ENCODE results near the gene SHISAL2A. TPM values are rescaled to one million over a fixed set of nuclear protein-coding genes. Genes with fewer than 3 reads are reported as not detected.

SHISAL2A gene
- total RNA-seq, 2 experiments from 2014 or later: 27.9 to 28.8 TPM

GRCh38 chr1:52653207-52653849, 20.4 kb downstream of the SHISAL2A start:
- no peak for ATAC-seq (ENCODE audit: low read depth)
- POLR2A ChIA-PET: interaction anchor here (0.6 kb wide), 1 partner anchor 27 kb away, joined by 4 read pairs; no protein-coding TSS in a partner anchor
- H3K27ac Mint-ChIP-seq: no peak overlapping the region

GRCh38 chr1:52654063-52654462, 21.1 kb downstream of the SHISAL2A start:
- Mint-ChIP-seq H3K4me3 (no peak overlapping the region), H3K4me1 (peaks cover 8% of the 10 kb centered on the region), H3K36me3 (peaks cover 22% of the 10 kb centered on the region), H3K27ac (no peak overlapping the region), H3K27me3 (no peaks in the 10 kb centered on the region), H3K9me3 (no peaks in the 10 kb centered on the region)
- no peak for DNase-seq
- no peak for ATAC-seq (ENCODE audit: low read depth)
- POLR2A ChIA-PET: no interaction called here

More at GRCh38 chr1:52653207-52653849, 20.4 kb downstream of the SHISAL2A start:
- Mint-ChIP-seq H3K9me3 (no peaks in the 10 kb centered on the region), H3K36me3 (peaks cover 23% of the 10 kb centered on the region), H3K27me3 (no peaks in the 10 kb centered on the region), H3K4me3 (no peak overlapping the region), H3K4me1 (peaks cover 3% of the 10 kb centered on the region)
- no peak for DNase-seq

GRCh38 chr1:52657702-52658101, 24.7 kb downstream of the SHISAL2A start:
- H3K4me1 Mint-ChIP-seq: peaks cover 12% of the 10 kb centered on the region

GRCh38 chr1:52658795-52659194, 25.8 kb downstream of the SHISAL2A start:
- Mint-ChIP-seq H3K27me3 (no peaks in the 10 kb centered on the region), H3K9me3 (no peaks in the 10 kb centered on the region), H3K4me1 (peaks cover 12% of the 10 kb centered on the region), H3K36me3 (peaks cover 10% of the 10 kb centered on the region), H3K4me3 (no peak overlapping the region), H3K27ac (no peak overlapping the region)
- no peak for DNase-seq
- POLR2A ChIA-PET: interaction anchor here (1.3 to 2.4 kb wide), 2 partner anchors 22 to 26 kb away, joined by 4 to 8 read pairs; partner anchors contain the start of gene SHISAL2A
- peak; percentile 64 for ATAC-seq (ENCODE audit: low read depth)

More at GRCh38 chr1:52657702-52658101, 24.7 kb downstream of the SHISAL2A start:
- Mint-ChIP-seq H3K27ac (no peak overlapping the region), H3K9me3 (no peaks in the 10 kb centered on the region), H3K27me3 (no peaks in the 10 kb centered on the region), H3K4me3 (no peak overlapping the region), H3K36me3 (peaks cover 14% of the 10 kb centered on the region)
- POLR2A ChIA-PET: interaction anchor here (2.4 kb wide), 1 partner anchor 21 kb away, joined by 8 read pairs; no protein-coding TSS in a partner anchor
- DNase-seq (no peak), ATAC-seq (ENCODE audit: low read depth) (no peak)

GRCh38 chr1:52659356-52659755, 26.4 kb downstream of the SHISAL2A start:
- Mint-ChIP-seq H3K4me1 (peaks cover 12% of the 10 kb centered on the region), H3K4me3 (no peak overlapping the region), H3K9me3 (no peaks in the 10 kb centered on the region), H3K27ac (peak overlapping the region; percentile 34), H3K27me3 (no peaks in the 10 kb centered on the region), H3K36me3 (peaks cover 10% of the 10 kb centered on the region)
- peak; percentile 57 for ATAC-seq (ENCODE audit: low read depth)
- POLR2A ChIA-PET: interaction anchor here (0.6 to 2.4 kb wide), 4 partner anchors 22 to 108 kb away, joined by 3 to 8 read pairs (median 4); partner anchors contain the start of gene SHISAL2A
- no peak for DNase-seq

GRCh38 chr1:52659851-52660596, 27.1 kb downstream of the SHISAL2A start:
- POLR2A ChIA-PET: interaction anchor here (0.6 to 2.4 kb wide), 4 partner anchors 23 to 109 kb away, joined by 3 to 8 read pairs (median 4); partner anchors contain the start of gene SHISAL2A
- no peak overlapping the region for H3K4me3 Mint-ChIP-seq
- ATAC-seq (ENCODE audit: low read depth) (no peak), DNase-seq (no peak)
- peaks cover 12% of the 10 kb centered on the region for H3K4me1 Mint-ChIP-seq
- H3K9me3 Mint-ChIP-seq: no peaks in the 10 kb centered on the region
- H3K27ac Mint-ChIP-seq: peak overlapping the region; percentile 1
- no peaks in the 10 kb centered on the region for H3K27me3 Mint-ChIP-seq
- peaks cover 10% of the 10 kb centered on the region for H3K36me3 Mint-ChIP-seq

- DNase-seq (no peak), ATAC-seq (ENCODE audit: low read depth) (no peak)
- Mint-ChIP-seq H3K4me3 (no peak overlapping the region), H3K27me3 (no peaks in the 10 kb centered on the region), H3K4me1 (peaks cover 11% of the 10 kb centered on the region), H3K27ac (no peak overlapping the region), H3K9me3 (no peaks in the 10 kb centered on the region), H3K36me3 (peaks cover 7% of the 10 kb centered on the region)
- POLR2A ChIA-PET: no interaction called here
Observed at GRCh38 chr1:52660807-52661206, 27.8 kb downstream of the SHISAL2A start.

- Mint-ChIP-seq H3K4me1 (peaks cover 14% of the 10 kb centered on the region), H3K9me3 (no peaks in the 10 kb centered on the region), H3K36me3 (no peaks in the 10 kb centered on the region), H3K4me3 (no peak overlapping the region), H3K27ac (no peak overlapping the region), H3K27me3 (no peaks in the 10 kb centered on the region)
- POLR2A ChIA-PET: no interaction called here
- ATAC-seq (ENCODE audit: low read depth) (no peak), DNase-seq (no peak)
Observed at GRCh38 chr1:52662645-52663313, 29.8 kb downstream of the SHISAL2A start.

GRCh38 chr1:52663716-52664115, 30.7 kb downstream of the SHISAL2A start:
- Mint-ChIP-seq H3K27me3 (no peaks in the 10 kb centered on the region), H3K36me3 (no peaks in the 10 kb centered on the region), H3K4me3 (no peak overlapping the region), H3K9me3 (no peaks in the 10 kb centered on the region), H3K4me1 (peaks cover 11% of the 10 kb centered on the region), H3K27ac (no peak overlapping the region)
- POLR2A ChIA-PET: no interaction called here
- ATAC-seq (ENCODE audit: low read depth) (no peak), DNase-seq (no peak)

GRCh38 chr1:52665006-52665941, 32.3 kb downstream of the SHISAL2A start:
- Mint-ChIP-seq H3K27me3 (no peaks in the 10 kb centered on the region), H3K9me3 (no peaks in the 10 kb centered on the region), H3K4me3 (no peak overlapping the region), H3K27ac (peak overlapping the region; percentile 52), H3K36me3 (no peaks in the 10 kb centered on the region), H3K4me1 (peaks cover 4% of the 10 kb centered on the region)
- POLR2A ChIA-PET: interaction anchor here (0.6 to 2.3 kb wide), 3 partner anchors 261 to 274 kb away, joined by 5 to 9 read pairs (median 7); partner anchors contain the start of genes ORC1 and PRPF38A
- DNase-seq: no peak
- ATAC-seq (ENCODE audit: low read depth): no peak

- peaks cover 4% of the 10 kb centered on the region for H3K4me1 Mint-ChIP-seq
- no peak overlapping the region for H3K4me3 Mint-ChIP-seq
- no peaks in the 10 kb centered on the region for H3K9me3 Mint-ChIP-seq
- POLR2A ChIA-PET: interaction anchor here (2.3 kb wide), 1 partner anchor 263 kb away, joined by 7 read pairs; the partner anchor contains the start of genes ORC1 and PRPF38A
- H3K27ac Mint-ChIP-seq: no peak overlapping the region
- no peaks in the 10 kb centered on the region for H3K27me3 Mint-ChIP-seq
- ATAC-seq (ENCODE audit: low read depth) (no peak), DNase-seq (no peak)
- no peaks in the 10 kb centered on the region for H3K36me3 Mint-ChIP-seq
Observed at GRCh38 chr1:52667290-52667689, 34.3 kb downstream of the SHISAL2A start.

GRCh38 chr1:52667984-52668383, 35.0 kb downstream of the SHISAL2A start:
- DNase-seq (no peak), ATAC-seq (ENCODE audit: low read depth) (no peak)
- no peaks in the 10 kb centered on the region for H3K27me3 Mint-ChIP-seq
- no peak overlapping the region for H3K4me3 Mint-ChIP-seq
- POLR2A ChIA-PET: no interaction called here
- no peaks in the 10 kb centered on the region for H3K36me3 Mint-ChIP-seq
- H3K27ac Mint-ChIP-seq: no peak overlapping the region
- H3K9me3 Mint-ChIP-seq: no peaks in the 10 kb centered on the region
- H3K4me1 Mint-ChIP-seq: peaks cover 5% of the 10 kb centered on the region

Measured in activated naive CD8-positive, alpha-beta T cell treated with anti-CD3 and anti-CD28 coated beads, Interleukin-2, amount 10 ng/mL, durations not matched to agents 7 days and 5 days (primary cell).